ENCODE results near the gene RBMX.

- TF ChIP-seq HDAC2 (IDR thresholded peaks at IDR 0.05) (no peak), EP300 (IDR thresholded peaks at IDR 0.05) (no peak), KDM1A (IDR thresholded peaks at IDR 0.05; ENCODE audit: low read depth) (no peak), CHD2 (IDR thresholded peaks at IDR 0.05; ENCODE audit: low read length, partially characterized antibody) (no peak), NPAS2 (CRISPR knock-in tag; IDR thresholded peaks at IDR 0.05; ENCODE audit: borderline replicate concordance) (no peak), BHLHE40 (IDR thresholded peaks at IDR 0.05; ENCODE audit: low read depth, low read length) (no peak), CTCF (IDR thresholded peaks at IDR 0.05) (no peak), CBX8 (IDR thresholded peaks at IDR 0.05) (no peak)
Observed at GRCh38 chrX:136850441-136851175, 29.9 kb downstream of the RBMX start.

All from A549 (cell line).